Transverse colon (tissue), 4 donors: Measurements from ENCODE around the gene WFS1. TPM values are rescaled to one million over a fixed set of nuclear protein-coding genes. Genes with fewer than 3 reads are reported as not detected.

Source experiments
- DNase-seq: peaks from one replicate; pipeline ENCODE4 v3.0.0-alpha.2; 2019
- H3K27ac ChIP-seq, 4 donors: fragments of 200-600 bp; sonication (generic); 2 replicates each; pipeline ENCODE4 v1.5.1; 2016 to 2018; ENCODE audit warnings: inconsistent platforms in 4 of 4
- H3K27me3 ChIP-seq: fragments of 200-600 bp; sonication (generic); 2 replicates; pipeline ENCODE4 v1.5.1; 2017; ENCODE audit warnings: inconsistent platforms
- H3K36me3 ChIP-seq, 4 donors: fragments of 200-600 bp; sonication (generic); 2 replicates each; pipeline ENCODE4 v1.5.1; 2017 to 2019; ENCODE audit warnings: inconsistent platforms in 4 of 4
- H3K4me1 ChIP-seq, 4 donors: fragments of 200-600 bp; sonication (generic); 2 replicates each; pipeline ENCODE4 v1.5.1; 2017 to 2020; ENCODE audit warnings: inconsistent platforms in 4 of 4
- H3K4me3 ChIP-seq, 4 donors: fragments of 200-600 bp; sonication (generic); 1 replicate in 1 of 4; 2 replicates in 3 of 4; pipeline versions ENCODE4 v1.5.1 to v1.6.1; 2017 to 2019; ENCODE audit warnings: inconsistent platforms in 4 of 4
- H3K9me3 ChIP-seq, 2 donors: fragments of 200-600 bp; sonication (generic); 2 replicates each; pipeline ENCODE4 v1.5.1; 2017 to 2019; ENCODE audit warnings: inconsistent platforms in 2 of 2
- EP300 ChIP-seq: sonication (generic); formaldehyde crosslinking; IDR thresholded peaks from one replicate; pipeline ENCODE4 v1.6.1; 2017; ENCODE audit warnings: antibody characterized with exemption, low read depth
- POLR2A ChIP-seq: fragments of 450-650 bp; IDR thresholded peaks from one replicate; pipeline ENCODE4 v1.6.1; 2016; ENCODE audit warnings: antibody characterized with exemption, mild to moderate bottlenecking, moderate library complexity
- POLR2AphosphoS5 ChIP-seq, 3 donors: sonication (generic); formaldehyde crosslinking; IDR thresholded peaks; one replicate each; pipeline ENCODE4 v1.6.1; 2016; ENCODE audit warnings: antibody characterized with exemption in 3 of 3
- WGBS, 2 donors: methylation state at CpG; one replicate each; pipeline ENCODE4 v1.1.5; 2018; ENCODE audit warnings: low coverage in 1 of 2; 5-methylcytosine and 5-hydroxymethylcytosine counted together
- in situ Hi-C, 4 donors: fragments of 200-750 bp; cut with MboI; loops; one replicate each; pipeline versions ENCODE4 v1.15.0 to v1.15.1; 2017; ENCODE audit warnings: low sequenced_read_pairs in 3 of 4, low pct_ligation_motif_present in 1 of 4, low pct_unique_long_range_greater_than_20kb in 1 of 4
- intact Hi-C: fragments of 100-400 bp; cut with DNase I; formaldehyde crosslinking; loops from one replicate; pipeline ENCODE4 v1.15.1; 2023; ENCODE audit warnings: low total_unique reads
- total RNA-seq, 4 donors: library from RNA; depleted of rRNA; stranded (reverse); fragments of >200 nt; gene quantifications; one replicate each; pipeline ENCODE4 v1.1.0, GENCODE V29; 2016
- TF ChIP-seq, protein P1 (sequence below), 5 experiments: fragments of 200-600 bp in 3 of 5; fragments of 450-650 bp in 2 of 5; sonication (generic) in 3 of 5; IDR thresholded peaks; 1 replicate in 2 of 5; 2 replicates in 3 of 5; pipeline ENCODE4 v1.5.1; 2016 to 2017; ENCODE audit warnings: antibody characterized with exemption in 5 of 5, inconsistent platforms in 3 of 5, mild to moderate bottlenecking in 2 of 5, moderate library complexity in 1 of 5

The WFS1 gene
- total RNA-seq, 4 donors from 2014 or later, result 11.5 to 23.5 (median 20.8) TPM

DNA sequence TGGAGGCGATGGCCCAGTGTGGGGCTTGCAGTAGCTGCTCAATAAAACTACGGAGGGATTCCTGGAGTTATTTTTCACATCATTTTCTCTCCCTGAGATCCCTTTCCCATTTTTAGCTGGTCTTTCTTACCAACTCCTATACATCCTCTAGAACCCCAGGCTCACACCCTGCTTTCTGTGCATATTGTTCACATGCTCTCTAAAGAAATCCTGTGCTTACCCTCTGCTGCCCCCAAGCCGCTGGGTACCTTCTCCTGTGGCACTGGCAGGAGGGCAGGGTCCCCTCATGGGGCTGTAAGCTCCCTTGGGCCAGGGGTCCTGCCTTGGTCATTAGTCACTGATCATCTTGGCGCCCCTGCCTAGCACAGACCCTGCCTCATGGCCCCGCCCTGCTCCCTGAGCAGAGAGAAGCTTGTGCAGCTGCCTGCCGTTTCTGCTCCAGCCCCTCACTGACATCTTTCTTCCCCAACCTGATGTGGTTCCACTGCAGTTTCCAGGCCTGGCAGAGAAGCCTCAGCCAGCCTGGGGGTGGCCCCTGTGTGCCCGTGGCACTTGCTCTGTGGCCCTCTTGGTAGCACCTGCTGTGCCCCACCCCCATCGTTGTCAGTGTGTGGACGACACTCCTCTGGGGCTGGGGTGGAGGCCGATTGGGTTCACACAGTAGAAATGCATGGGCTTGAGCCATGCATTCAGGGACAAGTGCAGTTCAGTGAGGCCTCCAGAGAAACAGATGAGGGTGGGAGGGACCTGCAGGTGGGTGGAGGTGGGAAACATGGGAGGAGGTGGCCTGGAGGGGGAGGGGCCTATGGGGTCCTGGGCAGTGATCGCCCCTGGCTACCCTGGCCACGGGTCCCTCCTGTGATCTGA is 69.5 kb downstream of the WFS1 start:
- in situ Hi-C loops (no loop called here), intact Hi-C loops (no loop called here)
- H3K27me3 ChIP-seq, result peaks cover 52% of the 10 kb centered on the region
- WGBS, 2 donors, result 66 to 88% methylated on average over 4 to 12 of the region's 12 CpGs
- no peaks in the 10 kb centered on the region for H3K9me3 ChIP-seq
- H3K27ac ChIP-seq, result no peak overlapping the region
- H3K36me3 ChIP-seq, result no peaks in the 10 kb centered on the region
- DNase-seq, result no peak
- no peaks in the 10 kb centered on the region for H3K4me1 ChIP-seq
- TF ChIP-seq POLR2A (no peak), EP300 (no peak), POLR2AphosphoS5 (IDR thresholded peaks at IDR 0.05) (no peak)
- TF ChIP-seq, protein P1, sequence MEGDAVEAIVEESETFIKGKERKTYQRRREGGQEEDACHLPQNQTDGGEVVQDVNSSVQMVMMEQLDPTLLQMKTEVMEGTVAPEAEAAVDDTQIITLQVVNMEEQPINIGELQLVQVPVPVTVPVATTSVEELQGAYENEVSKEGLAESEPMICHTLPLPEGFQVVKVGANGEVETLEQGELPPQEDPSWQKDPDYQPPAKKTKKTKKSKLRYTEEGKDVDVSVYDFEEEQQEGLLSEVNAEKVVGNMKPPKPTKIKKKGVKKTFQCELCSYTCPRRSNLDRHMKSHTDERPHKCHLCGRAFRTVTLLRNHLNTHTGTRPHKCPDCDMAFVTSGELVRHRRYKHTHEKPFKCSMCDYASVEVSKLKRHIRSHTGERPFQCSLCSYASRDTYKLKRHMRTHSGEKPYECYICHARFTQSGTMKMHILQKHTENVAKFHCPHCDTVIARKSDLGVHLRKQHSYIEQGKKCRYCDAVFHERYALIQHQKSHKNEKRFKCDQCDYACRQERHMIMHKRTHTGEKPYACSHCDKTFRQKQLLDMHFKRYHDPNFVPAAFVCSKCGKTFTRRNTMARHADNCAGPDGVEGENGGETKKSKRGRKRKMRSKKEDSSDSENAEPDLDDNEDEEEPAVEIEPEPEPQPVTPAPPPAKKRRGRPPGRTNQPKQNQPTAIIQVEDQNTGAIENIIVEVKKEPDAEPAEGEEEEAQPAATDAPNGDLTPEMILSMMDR (IDR thresholded peaks at IDR 0.05), result no peak
- H3K4me3 ChIP-seq, result no peak overlapping the region

DNA sequence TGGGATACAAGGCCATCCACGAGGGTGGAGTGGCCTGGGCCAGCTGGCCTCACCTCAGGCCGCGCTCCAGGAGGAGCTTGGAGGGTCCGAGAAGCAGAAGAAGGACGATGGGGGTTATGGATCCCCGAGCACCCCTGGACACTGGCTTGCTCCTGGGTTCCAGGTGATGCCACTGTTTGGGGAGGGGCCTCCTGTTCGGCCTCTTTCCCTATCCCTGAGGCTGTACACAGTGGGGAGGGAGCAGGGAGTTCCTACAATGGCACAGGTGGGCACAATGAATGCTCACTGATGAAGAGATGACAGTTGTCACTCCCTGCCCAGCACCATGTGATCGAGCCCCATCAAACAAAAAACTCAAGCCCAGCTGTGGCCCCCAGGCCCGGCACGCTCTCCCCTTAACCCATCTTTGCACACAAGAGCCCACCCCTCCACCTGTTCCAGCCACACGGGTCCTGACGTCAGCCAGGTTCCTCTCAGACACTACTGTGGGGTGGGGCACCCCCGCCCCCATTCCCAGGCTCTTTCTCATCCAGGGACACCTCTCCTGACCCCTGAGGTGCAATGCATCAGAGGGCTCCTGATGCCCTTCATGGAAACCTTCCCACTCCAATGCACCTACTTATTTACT is 70.3 kb downstream of the WFS1 start:
- intact Hi-C loops, result no loop called here
- no peaks in the 10 kb centered on the region for H3K36me3 ChIP-seq
- in situ Hi-C loops, result no loop called here
- TF ChIP-seq EP300 (no peak), POLR2AphosphoS5 (IDR thresholded peaks at IDR 0.05) (no peak), POLR2A (no peak)
- TF ChIP-seq, protein P1 (IDR thresholded peaks at IDR 0.05), result no peak
- H3K27ac ChIP-seq, result no peak overlapping the region
- no peak overlapping the region for H3K4me3 ChIP-seq
- 74 to 80% methylated on average over 1 to 11 of the region's 13 CpGs for WGBS, 2 donors
- H3K4me1 ChIP-seq, result no peaks in the 10 kb centered on the region
- no peaks in the 10 kb centered on the region for H3K9me3 ChIP-seq
- H3K27me3 ChIP-seq, result peaks cover 52% of the 10 kb centered on the region
- no peak for DNase-seq

DNA sequence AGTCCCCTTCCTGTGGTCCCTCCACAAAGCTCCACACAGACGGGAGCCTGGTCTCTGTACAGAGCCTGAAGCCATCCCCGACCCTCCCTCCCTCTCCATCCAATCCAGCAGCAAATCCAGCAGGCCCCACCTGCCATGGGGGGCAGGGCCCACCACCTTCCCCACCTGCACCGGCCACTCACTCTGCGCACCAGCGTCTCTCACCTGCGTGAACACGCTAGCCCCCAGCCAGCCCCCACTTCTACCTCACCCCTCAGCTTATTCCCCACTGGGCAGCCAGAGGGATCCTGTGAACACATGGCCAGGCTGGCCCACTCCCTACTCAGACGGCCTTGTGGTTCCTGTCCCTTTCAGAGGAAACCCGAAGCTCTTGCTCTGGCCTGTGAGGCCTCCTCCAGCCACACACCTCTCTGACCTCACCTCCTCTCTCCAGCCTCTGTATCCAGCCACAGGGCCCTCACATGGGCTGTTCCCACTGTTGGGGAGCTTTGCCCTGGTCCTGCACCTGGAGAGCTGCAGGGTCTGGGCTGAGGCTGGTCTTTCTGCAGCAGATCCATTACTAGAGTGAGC is 70.9 kb downstream of the WFS1 start:
- H3K27ac ChIP-seq, result no peak overlapping the region
- TF ChIP-seq EP300 (no peak), POLR2AphosphoS5 (IDR thresholded peaks at IDR 0.05) (no peak)
- TF ChIP-seq, protein P1 (IDR thresholded peaks at IDR 0.05), result no peak
- H3K4me1 ChIP-seq, result no peaks in the 10 kb centered on the region
- H3K27me3 ChIP-seq, result peaks cover 48% of the 10 kb centered on the region
- H3K9me3 ChIP-seq, result no peaks in the 10 kb centered on the region
- H3K4me3 ChIP-seq, result no peak overlapping the region
- in situ Hi-C loops (no loop called here), intact Hi-C loops (no loop called here)
- no peaks in the 10 kb centered on the region for H3K36me3 ChIP-seq
- DNase-seq, result no peak
- 64 to 69% methylated on average over 7 to 9 of the region's 9 CpGs for WGBS, 2 donors

DNA sequence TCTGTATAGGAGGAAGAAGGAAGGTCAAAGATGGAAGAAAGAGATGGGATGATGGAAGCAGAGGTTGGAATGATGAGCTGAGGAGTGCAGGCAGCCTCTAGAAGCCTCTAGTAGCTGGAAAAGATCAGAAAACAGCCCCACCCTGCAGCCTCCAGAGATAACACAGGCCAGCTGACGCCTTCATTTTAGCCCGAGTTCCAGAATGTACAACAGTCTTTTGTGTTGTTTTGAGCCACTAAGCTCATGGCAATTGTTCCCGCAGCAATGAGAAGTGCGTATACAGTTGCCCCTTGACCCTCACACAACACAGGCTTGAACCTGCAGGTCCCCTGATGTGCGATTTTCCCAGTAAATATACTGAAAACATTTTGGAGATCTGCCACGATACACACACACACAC is 72.0 kb downstream of the WFS1 start:
- H3K27ac ChIP-seq, result no peak overlapping the region
- DNase-seq, result no peak
- TF ChIP-seq, protein P1 (IDR thresholded peaks at IDR 0.05), result no peak
- TF ChIP-seq POLR2AphosphoS5 (IDR thresholded peaks at IDR 0.05) (no peak), POLR2A (no peak), EP300 (no peak)
- 59% methylated on average over 6 of the region's 6 CpGs; no CpG with 5 or more reads in 1 of the 2 donors for WGBS, 2 donors
- intact Hi-C loops (no loop called here), in situ Hi-C loops (no loop called here)
- H3K4me1 ChIP-seq, result no peaks in the 10 kb centered on the region
- H3K4me3 ChIP-seq, result no peak overlapping the region
- no peaks in the 10 kb centered on the region for H3K9me3 ChIP-seq
- no peaks in the 10 kb centered on the region for H3K36me3 ChIP-seq
- H3K27me3 ChIP-seq, result peaks cover 42% of the 10 kb centered on the region
